Mucosa of descending colon (tissue), 3 donors: ENCODE results near the gene EGFL6. TPM values are rescaled to one million over a fixed set of nuclear protein-coding genes. Genes with fewer than 3 reads are reported as not detected.
A peak's percentile ranks its signal among the peaks of the same experiment; 100 is the strongest.

Experiments
- ATAC-seq: fragments of 200-7000 bp; cut with Tn5 transposase; one replicate; pipeline ENCODE4 v1.9.1; 2020; ENCODE audit warnings: mild to moderate bottlenecking, moderate library complexity
- DNase-seq, 3 donors: peaks; one replicate each; pipeline ENCODE4 v3.0.0-alpha.2; 2020
- H3K36me3 ChIP-seq: fragments of 200-600 bp; one replicate; pipeline ENCODE4 v1.8.0; 2021; ENCODE audit warnings: low read depth, mild to moderate bottlenecking
- H3K4me1 ChIP-seq: fragments of 200-600 bp; one replicate; pipeline ENCODE4 v1.8.0; 2021; ENCODE audit warnings: low read depth, mild to moderate bottlenecking
- H3K4me3 ChIP-seq: fragments of 200-600 bp; one replicate; pipeline ENCODE4 v1.8.0; 2021; ENCODE audit warnings: mild to moderate bottlenecking
- H3K9me3 ChIP-seq: fragments of 200-600 bp; one replicate; pipeline ENCODE4 v1.8.0; 2021; ENCODE audit warnings: mild to moderate bottlenecking
- intact Hi-C, 2 donors: fragments of 100-400 bp; cut with DNase I in 1 of 2; cut with micrococcal nuclease in 1 of 2; formaldehyde crosslinking; loops; one replicate each; pipeline versions ENCODE4 v1.11.0 to v1.11.1; 2022; cut with DNase I, micrococcal nuclease
- total RNA-seq, 3 donors: library from RNA; stranded (reverse); fragmentation: NEBNext Ultra II Directional in 2 of 3; extraction: Animal tissue kit (Norgen Biotek cat#: 25700) in 2 of 3; gene quantifications; one replicate each; pipeline versions ENCODE4 v1.2.1 to v1.2.4, GENCODE V29; 2021 to 2023
- TF ChIP-seq, protein P1 (sequence below): fragments of 200-600 bp; IDR thresholded peaks from one replicate; pipeline ENCODE4 v1.8.0; 2022; ENCODE audit warnings: antibody characterized with exemption, mild to moderate bottlenecking
- donor health status: DM: no; HTN: no; CAD: no; lungs with moderate emphysema.
- donor health status: DM: no; HTN: no; CAD: no.
- donor health status: DM: no; HTN: yes; CAD: no.

EGFL6 gene
- total RNA-seq, 3 donors from 2014 or later, result 0.29 TPM; not detected in 2

DNA sequence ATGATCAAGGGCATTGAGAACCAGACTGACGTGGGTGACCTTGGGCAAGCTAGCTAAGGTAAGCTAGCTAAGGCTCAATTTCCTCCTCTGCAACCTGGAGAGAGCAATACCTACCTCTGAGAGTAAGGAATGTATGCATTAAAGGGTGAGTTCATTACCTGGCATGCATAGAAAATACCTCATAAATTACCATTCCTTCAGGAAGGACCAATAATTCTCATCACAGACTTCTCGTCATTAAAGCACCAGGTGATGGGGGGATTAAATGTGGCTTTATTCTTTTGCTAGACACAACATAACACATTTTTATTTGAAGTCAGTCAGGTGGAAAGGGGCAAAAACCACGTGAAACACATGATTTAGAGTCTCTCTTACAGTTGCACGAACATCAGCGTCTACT is 21.5 kb downstream of the EGFL6 start:
- Histone ChIP-seq H3K36me3 (no peaks in the 10 kb centered on the region), H3K9me3 (no peaks in the 10 kb centered on the region), H3K4me3 (no peak overlapping the region), H3K4me1 (no peaks in the 10 kb centered on the region)
- TF ChIP-seq, protein P1, sequence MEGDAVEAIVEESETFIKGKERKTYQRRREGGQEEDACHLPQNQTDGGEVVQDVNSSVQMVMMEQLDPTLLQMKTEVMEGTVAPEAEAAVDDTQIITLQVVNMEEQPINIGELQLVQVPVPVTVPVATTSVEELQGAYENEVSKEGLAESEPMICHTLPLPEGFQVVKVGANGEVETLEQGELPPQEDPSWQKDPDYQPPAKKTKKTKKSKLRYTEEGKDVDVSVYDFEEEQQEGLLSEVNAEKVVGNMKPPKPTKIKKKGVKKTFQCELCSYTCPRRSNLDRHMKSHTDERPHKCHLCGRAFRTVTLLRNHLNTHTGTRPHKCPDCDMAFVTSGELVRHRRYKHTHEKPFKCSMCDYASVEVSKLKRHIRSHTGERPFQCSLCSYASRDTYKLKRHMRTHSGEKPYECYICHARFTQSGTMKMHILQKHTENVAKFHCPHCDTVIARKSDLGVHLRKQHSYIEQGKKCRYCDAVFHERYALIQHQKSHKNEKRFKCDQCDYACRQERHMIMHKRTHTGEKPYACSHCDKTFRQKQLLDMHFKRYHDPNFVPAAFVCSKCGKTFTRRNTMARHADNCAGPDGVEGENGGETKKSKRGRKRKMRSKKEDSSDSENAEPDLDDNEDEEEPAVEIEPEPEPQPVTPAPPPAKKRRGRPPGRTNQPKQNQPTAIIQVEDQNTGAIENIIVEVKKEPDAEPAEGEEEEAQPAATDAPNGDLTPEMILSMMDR, result no peak
- DNase-seq, result no peak
- intact Hi-C loops, result no loop called here
- ATAC-seq, result no peak

- H3K4me3 ChIP-seq, result no peak overlapping the region
- intact Hi-C loops, result no loop called here
- no peaks in the 10 kb centered on the region for H3K9me3 ChIP-seq
- H3K4me1 ChIP-seq, result no peaks in the 10 kb centered on the region
- TF ChIP-seq, protein P1, result no peak
- ATAC-seq, result no peak
- no peaks in the 10 kb centered on the region for H3K36me3 ChIP-seq
- no peak for DNase-seq
These were observed 28.5 kb downstream of the EGFL6 start for GRCh38 chrX:13597874-13598273.

- intact Hi-C loops, result no loop called here
- Histone ChIP-seq H3K9me3 (no peaks in the 10 kb centered on the region), H3K4me1 (no peaks in the 10 kb centered on the region), H3K36me3 (no peaks in the 10 kb centered on the region), H3K4me3 (no peak overlapping the region)
- TF ChIP-seq, protein P1, result no peak
- ATAC-seq, result no peak
- DNase-seq, result no peak
These were observed 29.5 kb downstream of the EGFL6 start for GRCh38 chrX:13598877-13599276.

DNA sequence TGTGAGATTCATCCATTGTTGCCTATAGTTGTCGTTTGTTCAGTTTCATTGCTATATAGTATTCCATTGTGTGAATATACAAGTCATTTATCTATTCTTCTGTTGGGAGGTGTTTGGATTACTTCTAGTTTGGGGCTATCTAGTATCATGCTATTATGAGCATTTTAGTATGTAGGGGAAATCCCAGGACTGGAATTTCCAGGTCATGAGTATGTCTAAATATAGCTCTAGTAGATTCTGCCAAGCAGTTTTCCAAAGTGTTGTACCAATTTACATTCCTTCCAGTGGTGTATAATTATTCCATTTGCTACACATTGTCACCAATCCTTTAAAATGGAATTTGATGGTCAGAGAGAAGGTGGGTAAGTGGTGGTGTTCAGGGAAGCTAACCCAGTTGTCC is 30.1 kb downstream of the EGFL6 start:
- Histone ChIP-seq H3K36me3 (no peaks in the 10 kb centered on the region), H3K4me1 (no peaks in the 10 kb centered on the region), H3K4me3 (no peak overlapping the region), H3K9me3 (no peaks in the 10 kb centered on the region)
- DNase-seq (no peak), ATAC-seq (no peak)
- TF ChIP-seq, protein P1, result no peak
- intact Hi-C loops, result no loop called here

DNA sequence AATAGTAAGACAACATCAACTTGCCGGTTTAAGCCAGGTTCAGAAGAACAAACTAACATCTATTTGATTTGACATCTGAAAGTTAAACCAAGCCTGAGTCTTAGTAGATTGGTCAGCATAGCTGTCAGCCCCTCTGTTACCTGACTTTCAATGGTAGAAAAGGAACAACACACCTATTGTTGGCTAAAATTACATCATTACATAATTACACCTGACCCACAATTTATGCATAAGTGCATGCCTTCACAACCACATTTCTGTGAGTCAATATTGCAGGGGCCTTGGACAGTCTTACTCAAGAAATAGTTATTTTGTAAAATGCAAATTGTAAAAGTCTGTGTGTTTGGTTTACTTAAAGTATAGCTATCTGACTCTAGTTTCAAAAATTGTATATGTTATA is 36.2 kb downstream of the EGFL6 start:
- ATAC-seq (no peak), DNase-seq (no peak)
- H3K9me3 ChIP-seq, result no peaks in the 10 kb centered on the region
- intact Hi-C loops, result no loop called here
- TF ChIP-seq, protein P1, result no peak
- H3K36me3 ChIP-seq, result no peaks in the 10 kb centered on the region
- H3K4me1 ChIP-seq, result no peaks in the 10 kb centered on the region
- H3K4me3 ChIP-seq, result no peak overlapping the region

DNA sequence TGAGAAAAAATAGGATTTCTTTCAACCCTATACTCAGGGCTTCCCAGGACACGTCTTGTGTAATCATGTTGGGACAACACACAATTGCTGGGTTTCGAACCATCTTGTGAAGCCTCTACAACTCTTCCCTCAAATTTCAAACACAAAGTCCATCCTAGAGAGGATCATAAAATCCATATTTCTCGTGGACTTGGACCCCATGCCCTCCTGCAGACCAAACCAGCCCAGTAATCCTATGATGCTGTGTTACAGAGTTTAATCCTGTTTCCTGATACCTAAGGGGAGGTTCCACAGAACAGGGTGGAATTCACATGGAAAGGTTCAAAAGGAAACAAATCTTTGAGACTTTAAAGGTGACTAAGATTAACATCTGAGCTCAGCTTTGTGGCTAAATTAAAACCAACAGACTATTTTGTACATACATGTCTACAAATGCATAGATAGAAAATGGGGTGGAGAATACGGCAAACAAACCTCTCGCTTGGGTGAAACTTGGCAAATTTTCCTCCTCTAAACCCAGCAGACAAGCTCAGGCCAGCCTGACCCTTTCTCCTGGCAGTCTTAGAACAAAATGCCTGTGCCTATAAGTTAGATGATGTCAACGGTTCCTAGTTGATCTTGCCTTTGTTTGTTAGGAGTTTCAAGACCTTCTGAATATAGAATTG is 38.1 kb downstream of the EGFL6 start:
- intact Hi-C loops, result no loop called here
- ATAC-seq (peak; percentile 83), DNase-seq (peak in 1 of 3 donors; percentile 7)
- Histone ChIP-seq H3K4me3 (no peak overlapping the region), H3K4me1 (no peaks in the 10 kb centered on the region), H3K36me3 (no peaks in the 10 kb centered on the region), H3K9me3 (no peaks in the 10 kb centered on the region)
- TF ChIP-seq, protein P1, result no peak
